T-cell (primary cell): ENCODE results near the gene STK32C. TPM values are rescaled to one million over a fixed set of nuclear protein-coding genes. Genes with fewer than 3 reads are reported as not detected.
A peak's percentile ranks its signal among the peaks of the same experiment; 100 is the strongest.

Source experiments
- ATAC-seq, 4 experiments: fragments of 200-7000 bp in 3 of 4; fragments of 150-1000 bp in 1 of 4; cut with Tn5 transposase; replicated peaks in 1 of 4; 1 replicate in 3 of 4; 2 replicates in 1 of 4; pipeline ENCODE4 v1.10.0; 2021; ENCODE audit warnings: moderate library complexity in 3 of 4, mild to moderate bottlenecking in 2 of 4, moderate number of reproducible peaks in 1 of 4
- CTCF ChIA-PET, 2 donors: fragments of 300-600 bp; sonication (Branson Sonifier 250); formaldehyde crosslinking; loops; one replicate each; lab custom pipeline; 2022; ENCODE audit warnings: antibody characterized with exemption in 2 of 2; lab: Charles Lee
- POLR2A ChIA-PET, 2 donors: fragments of 300-600 bp; sonication (Branson Sonifier 250); formaldehyde crosslinking; loops; one replicate each; lab custom pipeline; 2022; ENCODE audit warnings: antibody characterized with exemption in 2 of 2; lab: Charles Lee
- DNase-seq, 35 experiments: peaks; one replicate each; pipeline versions ENCODE4 v3.0.0 to v3.0.0-alpha.2; 2013 to 2023
- H3K27ac ChIP-seq: one replicate; pipeline ENCODE4 v1.5.1; 2013; ENCODE audit warnings: low read length
- H3K27me3 ChIP-seq, 2 experiments: replicated peaks in 1 of 2; 1 replicate in 1 of 2; 2 replicates in 1 of 2; pipeline versions ENCODE4 v1.6.1 to v1.7.0; 2013; ENCODE audit warnings: low read length in 1 of 2, mixed read lengths in 1 of 2; ENCODE audit not compliant: control insufficient read depth in 2 of 2, insufficient read depth in 2 of 2; ENCODE audit errors: extremely low read depth in 1 of 2
- H3K36me3 ChIP-seq, 2 donors: 1 replicate in 1 of 2; 2 replicates in 1 of 2; pipeline versions ENCODE4 v1.6.1 to v1.7.0; 2013; ENCODE audit warnings: low read length in 1 of 2; ENCODE audit not compliant: control insufficient read depth in 2 of 2, insufficient read depth in 1 of 2; ENCODE audit errors: extremely low read depth in 1 of 2
- H3K4me1 ChIP-seq, 2 experiments: 1 replicate in 1 of 2; 2 replicates in 1 of 2; pipeline versions ENCODE4 v1.6.1 to v1.7.0; 2013; ENCODE audit warnings: low read length in 2 of 2, mixed read lengths in 1 of 2; ENCODE audit not compliant: insufficient read depth in 2 of 2, control insufficient read depth in 1 of 2; ENCODE audit errors: extremely low read depth in 1 of 2
- H3K4me3 ChIP-seq, 2 donors: 1 replicate in 1 of 2; 2 replicates in 1 of 2; pipeline versions ENCODE4 v1.5.1 to v1.7.0; 2013; ENCODE audit warnings: mild to moderate bottlenecking in 2 of 2, low read length in 1 of 2, moderate library complexity in 1 of 2; ENCODE audit not compliant: control insufficient read depth in 1 of 2; ENCODE audit errors: extremely low read depth in 1 of 2
- H3K9me3 ChIP-seq: 2 replicates; pipeline ENCODE4 v1.7.0; 2013
- H3K27ac Mint-ChIP-seq, 2 donors: one replicate each; pipeline ENCODE4 v1.8.0; 2020 to 2021; ENCODE audit warnings: mild to moderate bottlenecking in 2 of 2, mixed read lengths in 2 of 2
- H3K27me3 Mint-ChIP-seq, 2 donors: one replicate each; pipeline ENCODE4 v1.8.0; 2021 to 2022; ENCODE audit warnings: mixed read lengths in 2 of 2
- H3K36me3 Mint-ChIP-seq: one replicate; pipeline ENCODE4 v1.8.0; 2021; ENCODE audit warnings: mixed read lengths
- H3K4me1 Mint-ChIP-seq, 3 donors: one replicate each; pipeline ENCODE4 v1.8.0; 2020 to 2022; ENCODE audit warnings: mixed read lengths in 3 of 3, mild to moderate bottlenecking in 1 of 3
- H3K4me3 Mint-ChIP-seq, 3 donors: one replicate each; pipeline ENCODE4 v1.8.0; 2020 to 2022; ENCODE audit warnings: mild to moderate bottlenecking in 3 of 3, mixed read lengths in 3 of 3, moderate library complexity in 3 of 3
- H3K9me3 Mint-ChIP-seq, 3 donors: one replicate each; pipeline ENCODE4 v1.8.0; 2020 to 2022; ENCODE audit warnings: mixed read lengths in 3 of 3
- WGBS: methylation state at CpG from one replicate; pipeline ENCODE4 v1.1.5; 2013; ENCODE audit warnings: missing lambda C conversion rate; ENCODE audit not compliant: insufficient coverage; 5-methylcytosine and 5-hydroxymethylcytosine counted together
- total RNA-seq, 35 experiments: library from RNA in 6 of 35; stranded (reverse) in 6 of 35; fragments of 120-200 nt in 1 of 35; gene quantifications; one replicate each; pipeline versions ENCODE4 v1.2.1 to v1.2.4 and lab custom pipeline; 2013 to 2026

The STK32C gene
- total RNA-seq, 5 donors from 2014 or later (not counting 1 experiment from before 2014, with no cell fraction given) = 5.8 to 16.4 (median 12.2) TPM

DNA sequence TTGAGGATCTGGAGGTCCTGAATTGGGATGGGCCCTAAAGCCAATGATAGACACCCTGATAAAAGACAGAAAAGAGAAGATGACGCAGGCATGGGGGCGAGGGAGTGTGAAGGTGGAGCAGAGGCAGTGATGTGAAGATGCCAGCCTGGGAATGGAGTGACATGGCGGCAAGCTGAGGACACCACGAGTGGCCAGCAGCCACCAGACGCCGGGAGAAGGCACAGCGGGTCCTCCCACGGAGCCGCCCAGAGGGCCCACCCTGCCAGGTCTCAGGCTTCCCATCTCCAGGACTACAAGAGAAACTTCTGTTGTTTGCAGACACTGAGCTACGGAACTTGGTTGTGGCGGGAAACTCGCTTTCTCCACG, 76.1 kb downstream of the STK32C start:
- no peak overlapping the region for H3K27ac ChIP-seq

DNA sequence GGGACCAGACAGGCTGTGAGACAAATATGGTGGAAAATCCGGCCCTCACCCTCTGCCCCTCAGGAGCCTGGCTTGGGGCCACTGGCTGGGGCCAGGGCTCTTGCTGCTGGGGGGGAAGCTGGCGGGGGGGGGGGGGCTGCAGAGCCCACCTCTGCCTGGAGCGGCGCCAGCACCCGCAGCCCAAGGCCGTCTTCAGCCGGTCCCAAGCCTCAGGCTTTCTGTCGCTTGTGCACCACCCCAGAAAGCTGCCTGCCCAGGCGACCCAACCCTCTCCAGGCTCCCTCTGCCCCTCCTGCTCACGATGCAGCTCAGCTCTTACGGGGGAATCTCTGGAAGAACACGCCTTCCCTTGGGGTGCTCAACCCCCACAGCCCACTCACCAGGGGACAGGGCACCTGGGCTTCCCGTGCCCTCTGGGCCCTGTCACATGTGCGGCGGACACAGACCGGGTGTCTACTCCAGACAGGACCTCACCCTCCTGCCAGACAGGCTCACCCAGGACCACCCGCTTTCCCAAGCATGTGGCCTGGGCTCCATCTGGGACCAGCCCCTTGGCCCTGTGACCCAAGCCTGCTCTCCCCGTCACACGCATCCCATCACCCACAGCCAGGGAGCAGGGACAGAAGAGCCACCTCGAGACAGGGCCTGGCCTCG, 77.1 kb downstream of the STK32C start:
- WGBS = 96% methylated on average over 10 of the region's 21 CpGs
- POLR2A ChIA-PET = no interaction called here
- H3K4me1 ChIP-seq = peaks cover 0 to 35% of the 10 kb centered on the region in 2 experiments

More for the DNA sequence above, 76.1 kb downstream of the STK32C start:
- Histone ChIP-seq H3K4me1 (peaks cover 0 to 35% of the 10 kb centered on the region in 2 experiments), H3K4me3 (no peak overlapping the region), H3K36me3 (no peaks in the 10 kb centered on the region), H3K9me3 (no peaks in the 10 kb centered on the region), H3K27me3 (peaks cover 0 to 3% of the 10 kb centered on the region in 2 experiments)
- peaks cover 23 to 37% (median 36%) of the 10 kb centered on the region in 3 donors for H3K4me1 Mint-ChIP-seq
- DNase-seq = no peak
- ChIA-PET POLR2A (no interaction called here), CTCF (no interaction called here)
- H3K27me3 Mint-ChIP-seq = no peaks in the 10 kb centered on the region
- peak overlapping the region in 2 of 3 donors; percentile 2 to 80 for H3K4me3 Mint-ChIP-seq
- H3K27ac Mint-ChIP-seq = no peak overlapping the region
- no peaks in the 10 kb centered on the region for H3K36me3 Mint-ChIP-seq
- no peak for ATAC-seq
- no peaks in the 10 kb centered on the region for H3K9me3 Mint-ChIP-seq
- WGBS = 84% methylated on average over 13 of the region's 13 CpGs

DNA sequence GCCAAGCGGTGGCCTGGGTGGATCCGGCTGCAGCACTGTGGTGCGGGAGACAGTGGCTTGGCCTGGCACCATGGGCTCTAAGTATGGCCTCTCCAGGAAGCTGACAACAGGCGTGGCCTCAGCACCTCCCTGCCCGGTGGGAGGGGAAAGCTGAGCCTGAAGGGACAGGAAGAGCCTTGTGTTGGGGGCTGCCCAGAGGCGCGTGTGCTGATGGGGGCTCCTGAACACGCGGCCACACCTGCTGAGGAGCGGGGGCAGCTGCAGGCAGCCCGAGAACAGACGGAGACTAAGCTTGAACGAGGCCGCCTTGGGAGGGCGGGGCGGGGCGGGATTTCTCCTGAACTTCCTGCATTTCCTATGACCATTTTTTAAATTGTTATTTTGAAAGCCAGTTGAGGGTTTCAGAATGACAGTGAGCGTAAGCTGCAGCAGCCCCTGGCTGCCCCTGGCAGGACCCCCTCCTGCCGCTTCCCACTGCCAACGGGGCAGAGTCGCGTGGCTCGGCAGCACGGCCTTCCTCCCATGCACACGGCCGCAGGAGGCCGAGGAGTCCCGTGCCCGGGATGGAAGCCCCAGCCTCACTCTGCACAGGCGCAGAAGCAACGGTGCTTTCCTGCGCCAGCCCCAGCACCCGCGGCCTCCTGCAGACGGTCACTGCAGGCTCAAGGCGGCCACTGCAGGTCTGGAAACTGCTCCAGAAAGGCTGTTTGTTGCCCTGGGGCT, 77.8 kb downstream of the STK32C start:
- H3K4me3 ChIP-seq = peak overlapping the region in 1 of 2 donors; percentile 39
- ChIA-PET POLR2A (no interaction called here), CTCF (no interaction called here)
- H3K27ac Mint-ChIP-seq = peak overlapping the region; percentile 89 to 98
- peaks cover 0 to 35% of the 10 kb centered on the region in 2 experiments for H3K4me1 ChIP-seq
- peaks cover 0 to 3% of the 10 kb centered on the region in 2 experiments for H3K27me3 ChIP-seq
- peak overlapping the region; percentile 52 for H3K27ac ChIP-seq
- no peaks in the 10 kb centered on the region for H3K36me3 Mint-ChIP-seq
- DNase-seq (peak in 25 of 35 experiments; percentile 8 to 60 (median 27)), ATAC-seq (peak; percentile 64 to 79 (median 72))
- H3K9me3 Mint-ChIP-seq = no peaks in the 10 kb centered on the region
- H3K4me3 Mint-ChIP-seq = peak overlapping the region; percentile 68 to 88 (median 80)
- whole genome bisulfite sequencing = 50% methylated on average over 31 of the region's 36 CpGs
- no peaks in the 10 kb centered on the region for H3K9me3 ChIP-seq
- no peaks in the 10 kb centered on the region for H3K27me3 Mint-ChIP-seq
- peaks cover 23 to 37% (median 36%) of the 10 kb centered on the region in 3 donors for H3K4me1 Mint-ChIP-seq
- no peaks in the 10 kb centered on the region for H3K36me3 ChIP-seq

More for the DNA sequence above, 77.1 kb downstream of the STK32C start:
- Histone ChIP-seq H3K9me3 (no peaks in the 10 kb centered on the region), H3K27me3 (peaks cover 0 to 3% of the 10 kb centered on the region in 2 experiments), H3K27ac (peak overlapping the region; percentile 52), H3K36me3 (no peaks in the 10 kb centered on the region), H3K4me3 (peak overlapping the region in 1 of 2 donors; percentile 39)
- Mint-ChIP-seq H3K27ac (peak overlapping the region in 1 of 2 donors; percentile 98), H3K4me1 (peaks cover 23 to 37% (median 36%) of the 10 kb centered on the region in 3 donors), H3K27me3 (no peaks in the 10 kb centered on the region), H3K4me3 (peak overlapping the region; percentile 68 to 88 (median 80)), H3K9me3 (no peaks in the 10 kb centered on the region), H3K36me3 (no peaks in the 10 kb centered on the region)
- CTCF ChIA-PET = no interaction called here
- DNase-seq (no peak), ATAC-seq (no peak)

- Mint-ChIP-seq H3K27me3 (no peaks in the 10 kb centered on the region), H3K4me3 (peak overlapping the region in 2 of 3 donors; percentile 31 to 80), H3K4me1 (peaks cover 23 to 37% (median 36%) of the 10 kb centered on the region in 3 donors), H3K9me3 (no peaks in the 10 kb centered on the region), H3K36me3 (no peaks in the 10 kb centered on the region), H3K27ac (peak overlapping the region; percentile 52 to 89)
- H3K27me3 ChIP-seq = no peaks in the 10 kb centered on the region
- no peaks in the 10 kb centered on the region for H3K36me3 ChIP-seq
- ATAC-seq = no peak
- H3K9me3 ChIP-seq = no peaks in the 10 kb centered on the region
- no peak overlapping the region for H3K4me3 ChIP-seq
- no peak for DNase-seq
- 84% methylated on average over 4 of the region's 6 CpGs for WGBS
- POLR2A ChIA-PET = no interaction called here
- peaks cover 0 to 35% of the 10 kb centered on the region in 2 experiments for H3K4me1 ChIP-seq
- peak overlapping the region; percentile 44 for H3K27ac ChIP-seq
- CTCF ChIA-PET = no interaction called here
Observed at GRCh38 chr10:132229096-132229495, 78.7 kb downstream of the STK32C start.

GRCh38 chr10:132228616-132229015, 79.1 kb downstream of the STK32C start:
- H3K36me3 Mint-ChIP-seq = no peaks in the 10 kb centered on the region
- ATAC-seq = no peak
- Histone ChIP-seq H3K9me3 (no peaks in the 10 kb centered on the region), H3K27me3 (no peaks in the 10 kb centered on the region), H3K4me1 (peaks cover 0 to 35% of the 10 kb centered on the region in 2 experiments), H3K4me3 (no peak overlapping the region), H3K27ac (no peak overlapping the region), H3K36me3 (no peaks in the 10 kb centered on the region)
- POLR2A ChIA-PET = no interaction called here
- DNase-seq = no peak
- peaks cover 23 to 38% (median 36%) of the 10 kb centered on the region in 3 donors for H3K4me1 Mint-ChIP-seq
- H3K27ac Mint-ChIP-seq = peak overlapping the region in 1 of 2 donors; percentile 52
- CTCF ChIA-PET = no interaction called here
- 97% methylated on average over 11 of the region's 14 CpGs for WGBS
- H3K4me3 Mint-ChIP-seq = peak overlapping the region in 1 of 3 donors; percentile 80
- no peaks in the 10 kb centered on the region for H3K9me3 Mint-ChIP-seq
- H3K27me3 Mint-ChIP-seq = no peaks in the 10 kb centered on the region

DNA sequence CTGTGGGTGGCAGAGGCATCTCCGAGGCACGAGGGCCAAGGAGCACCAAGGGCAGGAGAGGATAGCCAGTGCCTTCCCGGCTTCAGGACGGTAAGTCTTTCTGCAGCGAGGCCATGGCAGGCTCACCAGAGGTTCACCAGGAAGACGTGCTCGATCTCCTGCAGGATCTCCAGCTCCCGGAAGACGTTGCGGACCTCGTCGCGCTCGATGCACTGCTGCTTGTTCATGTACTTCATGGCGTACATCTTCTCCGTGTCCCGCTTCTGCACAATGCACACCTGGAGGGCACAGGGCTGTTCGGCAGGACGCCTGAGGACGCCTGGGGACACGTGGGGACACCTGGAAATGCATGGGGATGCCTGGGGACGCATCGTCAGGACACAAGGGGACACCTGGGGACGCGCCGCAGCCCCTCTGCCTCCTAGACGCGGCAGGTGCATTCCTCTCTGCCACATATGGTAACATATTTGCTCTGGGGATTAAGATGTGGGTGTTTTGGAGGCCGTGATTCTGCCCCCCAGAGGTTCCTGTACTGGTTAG, 79.8 kb downstream of the STK32C start:
- no peak for ATAC-seq
- Histone ChIP-seq H3K27me3 (no peaks in the 10 kb centered on the region), H3K36me3 (no peaks in the 10 kb centered on the region), H3K4me3 (no peak overlapping the region), H3K27ac (no peak overlapping the region), H3K4me1 (peaks cover 0 to 36% of the 10 kb centered on the region in 2 experiments), H3K9me3 (no peaks in the 10 kb centered on the region)
- 95% methylated on average over 21 of the region's 29 CpGs for WGBS
- Mint-ChIP-seq H3K4me1 (peaks cover 20 to 36% (median 34%) of the 10 kb centered on the region in 3 donors), H3K36me3 (no peaks in the 10 kb centered on the region), H3K9me3 (no peaks in the 10 kb centered on the region), H3K27me3 (no peaks in the 10 kb centered on the region), H3K4me3 (no peak overlapping the region), H3K27ac (no peak overlapping the region)
- POLR2A ChIA-PET = no interaction called here
- DNase-seq = no peak
- CTCF ChIA-PET = interaction anchor here in 1 of 2 donors (0.6 kb wide), 1 partner anchor 87 kb away, joined by 5 read pairs; no protein-coding TSS in a partner anchor
